Activated naive CD4-positive, alpha-beta T cell treated with anti-CD3 and anti-CD28 coated beads for 36 hours (primary cell): Measurements from ENCODE around the gene IKBKE. TPM values are rescaled to one million over a fixed set of nuclear protein-coding genes. Genes with fewer than 3 reads are reported as not detected.

Experiments used
- CTCF ChIA-PET: fragments of 350-600 bp; sonication (Branson Sonifier 250); formaldehyde crosslinking; loops from one replicate; lab custom pipeline; 2021; ENCODE audit warnings: antibody characterized with exemption; lab: Charles Lee
- DNase-seq: peaks from one replicate; pipeline ENCODE4 v3.0.0-alpha.2; 2020
- H3K27ac Mint-ChIP-seq: one replicate; pipeline ENCODE4 v1.8.0; 2021; ENCODE audit warnings: mild to moderate bottlenecking, mixed read lengths
- H3K27me3 Mint-ChIP-seq: one replicate; pipeline ENCODE4 v1.8.0; 2021; ENCODE audit warnings: low read depth, mixed read lengths
- H3K36me3 Mint-ChIP-seq: one replicate; pipeline ENCODE4 v1.8.0; 2021; ENCODE audit warnings: low read depth, mixed read lengths
- H3K4me1 Mint-ChIP-seq: one replicate; pipeline ENCODE4 v1.8.0; 2021; ENCODE audit warnings: low read depth, mixed read lengths
- H3K4me3 Mint-ChIP-seq: one replicate; pipeline ENCODE4 v1.8.0; 2021; ENCODE audit warnings: mild to moderate bottlenecking, moderate library complexity, mixed read lengths
- H3K9me3 Mint-ChIP-seq: one replicate; pipeline ENCODE4 v1.8.0; 2021; ENCODE audit warnings: mixed read lengths
- intact Hi-C: fragments of 100-400 bp; cut with micrococcal nuclease; formaldehyde crosslinking; loops from one replicate; pipeline ENCODE4 v1.15.1; 2023
- total RNA-seq, 2 experiments: library from RNA; stranded (reverse); gene quantifications; one replicate each; pipeline ENCODE4 v1.2.3, GENCODE V29; 2021

Gene IKBKE
- total RNA-seq, 2 experiments from 2014 or later, result 7.0 to 8.6 TPM

GRCh38 chr1:206445116-206445515 lies 25.2 kb upstream of the IKBKE start:
- H3K27me3 Mint-ChIP-seq, result no peaks in the 10 kb centered on the region
- DNase-seq, result no peak
- H3K4me1 Mint-ChIP-seq, result peaks cover 4% of the 10 kb centered on the region
- CTCF ChIA-PET, result interaction anchor here (0.8 kb wide), 1 partner anchor 18 kb away, joined by 8 read pairs; no protein-coding TSS in a partner anchor
- H3K36me3 Mint-ChIP-seq, result peaks cover 3% of the 10 kb centered on the region
- no peak overlapping the region for H3K4me3 Mint-ChIP-seq
- H3K9me3 Mint-ChIP-seq, result no peaks in the 10 kb centered on the region
- H3K27ac Mint-ChIP-seq, result no peak overlapping the region
- intact Hi-C loops, result no loop called here

- DNase-seq, result no peak
- Mint-ChIP-seq H3K27me3 (no peaks in the 10 kb centered on the region), H3K27ac (no peak overlapping the region), H3K36me3 (peaks cover 4% of the 10 kb centered on the region), H3K4me3 (no peak overlapping the region), H3K4me1 (peaks cover 4% of the 10 kb centered on the region), H3K9me3 (no peaks in the 10 kb centered on the region)
- intact Hi-C loops, result no loop called here
- CTCF ChIA-PET, result interaction anchor here (0.7 to 0.8 kb wide), 2 partner anchors 16 to 17 kb away, joined by 4 to 8 read pairs; no protein-coding TSS in a partner anchor
Observed at GRCh38 chr1:206445911-206446356, 24.3 kb upstream of the IKBKE start.

- Mint-ChIP-seq H3K27me3 (no peaks in the 10 kb centered on the region), H3K36me3 (peaks cover 4% of the 10 kb centered on the region), H3K9me3 (no peaks in the 10 kb centered on the region), H3K4me1 (peaks cover 4% of the 10 kb centered on the region), H3K27ac (no peak overlapping the region), H3K4me3 (no peak overlapping the region)
- intact Hi-C loops, result no loop called here
- CTCF ChIA-PET, result interaction anchor here (0.7 to 1.3 kb wide), 2 partner anchors 15 to 31 kb away, joined by 3 to 4 read pairs; no protein-coding TSS in a partner anchor
- DNase-seq, result no peak
Observed at GRCh38 chr1:206446688-206447421, 23.4 kb upstream of the IKBKE start.

- CTCF ChIA-PET, result interaction anchor here (1.3 kb wide), 1 partner anchor 31 kb away, joined by 3 read pairs; no protein-coding TSS in a partner anchor
- Mint-ChIP-seq H3K27ac (no peak overlapping the region), H3K36me3 (peaks cover 4% of the 10 kb centered on the region), H3K9me3 (no peaks in the 10 kb centered on the region), H3K27me3 (no peaks in the 10 kb centered on the region), H3K4me3 (no peak overlapping the region), H3K4me1 (peaks cover 4% of the 10 kb centered on the region)
- intact Hi-C loops, result no loop called here
- DNase-seq, result no peak
Observed at GRCh38 chr1:206447422-206447765, 22.9 kb upstream of the IKBKE start.

GRCh38 chr1:206447792-206448191 lies 22.5 kb upstream of the IKBKE start:
- Mint-ChIP-seq H3K36me3 (peaks cover 4% of the 10 kb centered on the region), H3K4me1 (peaks cover 4% of the 10 kb centered on the region), H3K27me3 (no peaks in the 10 kb centered on the region), H3K9me3 (no peaks in the 10 kb centered on the region), H3K4me3 (no peak overlapping the region), H3K27ac (no peak overlapping the region)
- intact Hi-C loops, result no loop called here
- CTCF ChIA-PET, result no interaction called here
- DNase-seq, result no peak

- CTCF ChIA-PET, result no interaction called here
Observed at GRCh38 chr1:206448471-206448870, 21.8 kb upstream of the IKBKE start.

GRCh38 chr1:206449565-206449964 lies 20.7 kb upstream of the IKBKE start:
- intact Hi-C loops, result no loop called here
- no peaks in the 10 kb centered on the region for H3K9me3 Mint-ChIP-seq
- CTCF ChIA-PET, result interaction anchor here (1.4 kb wide), 1 partner anchor 13 kb away, joined by 5 read pairs; no protein-coding TSS in a partner anchor
- DNase-seq, result no peak
- no peak overlapping the region for H3K27ac Mint-ChIP-seq
- no peak overlapping the region for H3K4me3 Mint-ChIP-seq
- no peaks in the 10 kb centered on the region for H3K27me3 Mint-ChIP-seq
- peaks cover 4% of the 10 kb centered on the region for H3K4me1 Mint-ChIP-seq
- peaks cover 7% of the 10 kb centered on the region for H3K36me3 Mint-ChIP-seq

More at GRCh38 chr1:206448471-206448870, 21.8 kb upstream of the IKBKE start:
- Mint-ChIP-seq H3K27ac (no peak overlapping the region), H3K4me3 (no peak overlapping the region), H3K36me3 (peaks cover 4% of the 10 kb centered on the region), H3K9me3 (no peaks in the 10 kb centered on the region), H3K4me1 (peaks cover 4% of the 10 kb centered on the region), H3K27me3 (no peaks in the 10 kb centered on the region)
- no peak for DNase-seq
- intact Hi-C loops, result no loop called here

- Mint-ChIP-seq H3K36me3 (peaks cover 7% of the 10 kb centered on the region), H3K27me3 (no peaks in the 10 kb centered on the region), H3K9me3 (no peaks in the 10 kb centered on the region), H3K27ac (no peak overlapping the region), H3K4me1 (peaks cover 4% of the 10 kb centered on the region), H3K4me3 (no peak overlapping the region)
- no peak for DNase-seq
- intact Hi-C loops, result no loop called here
- CTCF ChIA-PET, result interaction anchor here (1.4 kb wide), 1 partner anchor 12 kb away, joined by 5 read pairs; no protein-coding TSS in a partner anchor
Observed at GRCh38 chr1:206450281-206450680, 20.0 kb upstream of the IKBKE start.

- no peaks in the 10 kb centered on the region for H3K27me3 Mint-ChIP-seq
- no peak overlapping the region for H3K27ac Mint-ChIP-seq
- no peaks in the 10 kb centered on the region for H3K9me3 Mint-ChIP-seq
- no peak for DNase-seq
- intact Hi-C loops, result no loop called here
- peaks cover 7% of the 10 kb centered on the region for H3K36me3 Mint-ChIP-seq
- CTCF ChIA-PET, result interaction anchor here (0.6 to 1.4 kb wide), 2 partner anchors 11 to 243 kb away, joined by 4 to 5 read pairs; no protein-coding TSS in a partner anchor
- no peak overlapping the region for H3K4me3 Mint-ChIP-seq
- H3K4me1 Mint-ChIP-seq, result peaks cover 4% of the 10 kb centered on the region
Observed at GRCh38 chr1:206451134-206451686, 19.1 kb upstream of the IKBKE start.

GRCh38 chr1:206453111-206453510 lies 17.2 kb upstream of the IKBKE start:
- no peaks in the 10 kb centered on the region for H3K9me3 Mint-ChIP-seq
- no peaks in the 10 kb centered on the region for H3K27me3 Mint-ChIP-seq
- H3K4me1 Mint-ChIP-seq, result peaks cover 4% of the 10 kb centered on the region
- no peak overlapping the region for H3K4me3 Mint-ChIP-seq
- no peak overlapping the region for H3K27ac Mint-ChIP-seq
- CTCF ChIA-PET, result no interaction called here
- DNase-seq, result no peak
- H3K36me3 Mint-ChIP-seq, result peaks cover 7% of the 10 kb centered on the region
- intact Hi-C loops, result no loop called here

- CTCF ChIA-PET, result interaction anchor here (0.7 to 1.7 kb wide), 3 partner anchors 24 to 517 kb away, joined by 3 to 6 read pairs (median 6); no protein-coding TSS in a partner anchor
- intact Hi-C loops, result no loop called here
- no peaks in the 10 kb centered on the region for H3K9me3 Mint-ChIP-seq
- H3K27ac Mint-ChIP-seq, result no peak overlapping the region
- H3K36me3 Mint-ChIP-seq, result peaks cover 5% of the 10 kb centered on the region
- no peaks in the 10 kb centered on the region for H3K4me1 Mint-ChIP-seq
- no peaks in the 10 kb centered on the region for H3K27me3 Mint-ChIP-seq
- H3K4me3 Mint-ChIP-seq, result no peak overlapping the region
- no peak for DNase-seq
Observed at GRCh38 chr1:206455289-206455665, 15.0 kb upstream of the IKBKE start.

GRCh38 chr1:206455666-206456344 lies 14.5 kb upstream of the IKBKE start:
- Mint-ChIP-seq H3K36me3 (peaks cover 3% of the 10 kb centered on the region), H3K9me3 (no peaks in the 10 kb centered on the region), H3K4me3 (no peak overlapping the region), H3K4me1 (no peaks in the 10 kb centered on the region), H3K27ac (no peak overlapping the region), H3K27me3 (no peaks in the 10 kb centered on the region)
- CTCF ChIA-PET, result interaction anchor here (0.6 to 1.7 kb wide), 4 partner anchors 23 to 518 kb away, joined by 3 to 6 read pairs (median 4); no protein-coding TSS in a partner anchor
- intact Hi-C loops, result no loop called here
- DNase-seq, result no peak
